GM19372 (cell line): ENCODE results near the gene MAD1L1.
"Not testable (repeated sequence)": the region's sequence is repeated elsewhere in the genome, so short reads cannot be mapped to it uniquely, and the experiment has no call there.

Experiments
- ATAC-seq: cut with Tn5 transposase; IDR thresholded peaks from one replicate; pipeline ENCODE4 v1.9.1; 2021; ENCODE audit warnings: mild to moderate bottlenecking, low read depth, moderate library complexity; ENCODE audit not compliant: unreplicated experiment

Gene MAD1L1

DNA sequence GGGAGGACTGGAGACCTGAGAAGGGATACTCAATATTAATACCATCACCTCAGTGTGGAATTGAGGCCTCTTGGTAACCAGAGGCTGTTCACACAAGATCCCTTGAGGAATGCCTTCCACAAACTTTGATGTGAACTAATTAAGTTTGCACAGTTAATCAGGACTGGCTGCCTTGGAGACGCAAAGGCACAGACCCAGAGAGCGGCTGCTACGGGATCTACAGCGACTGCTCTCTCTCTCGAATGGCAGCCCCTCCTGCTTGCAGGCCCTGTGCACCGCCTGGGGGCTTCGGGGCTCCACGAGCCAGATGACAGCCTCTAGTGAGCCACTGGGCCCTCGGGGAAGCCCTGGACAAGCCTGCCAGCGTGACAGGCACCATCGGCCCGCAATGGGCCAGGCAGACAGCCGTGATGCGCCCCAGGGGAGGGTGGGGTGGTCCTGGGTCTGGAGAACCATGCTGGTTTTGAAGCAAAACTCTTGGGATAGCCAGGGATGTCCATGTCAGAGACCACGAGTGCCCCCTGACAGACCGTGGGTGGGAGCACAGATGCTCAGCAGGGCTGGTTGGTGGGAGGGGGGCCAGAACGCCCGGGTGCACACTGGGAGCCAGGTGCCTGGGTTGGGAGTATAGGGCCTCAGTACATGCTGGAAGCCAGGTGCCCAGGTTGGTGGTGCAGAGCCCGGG is 367.0 kb downstream of the MAD1L1 start:
- no peak for ATAC-seq

DNA sequence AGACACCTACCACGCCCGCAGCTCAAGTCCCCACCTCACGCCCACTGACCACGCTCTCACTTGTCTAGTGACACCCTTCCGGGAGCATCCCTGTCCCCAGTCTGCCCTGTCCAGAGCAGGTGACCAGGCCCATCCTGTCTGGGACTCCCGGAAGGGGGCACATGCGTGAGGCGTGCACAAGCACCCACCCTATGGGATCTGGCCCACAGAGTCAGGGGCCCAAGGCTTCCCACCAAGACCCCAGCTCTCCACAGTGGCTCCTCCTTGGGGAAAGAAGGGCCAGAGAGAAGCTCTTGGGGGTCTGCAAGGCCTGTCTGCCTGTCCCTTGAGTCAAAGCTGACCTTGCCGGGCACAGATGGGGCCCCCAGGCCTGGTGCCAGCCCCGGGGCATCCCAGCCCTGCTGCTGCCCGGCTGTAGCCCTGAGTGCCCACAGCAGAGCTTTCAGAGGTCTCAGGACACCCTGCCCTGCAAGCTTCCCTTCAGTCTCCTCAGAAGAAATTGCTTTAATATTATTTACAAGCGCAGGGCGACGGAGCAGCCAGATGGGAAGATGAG is 367.7 kb downstream of the MAD1L1 start:
- ATAC-seq: no peak

DNA sequence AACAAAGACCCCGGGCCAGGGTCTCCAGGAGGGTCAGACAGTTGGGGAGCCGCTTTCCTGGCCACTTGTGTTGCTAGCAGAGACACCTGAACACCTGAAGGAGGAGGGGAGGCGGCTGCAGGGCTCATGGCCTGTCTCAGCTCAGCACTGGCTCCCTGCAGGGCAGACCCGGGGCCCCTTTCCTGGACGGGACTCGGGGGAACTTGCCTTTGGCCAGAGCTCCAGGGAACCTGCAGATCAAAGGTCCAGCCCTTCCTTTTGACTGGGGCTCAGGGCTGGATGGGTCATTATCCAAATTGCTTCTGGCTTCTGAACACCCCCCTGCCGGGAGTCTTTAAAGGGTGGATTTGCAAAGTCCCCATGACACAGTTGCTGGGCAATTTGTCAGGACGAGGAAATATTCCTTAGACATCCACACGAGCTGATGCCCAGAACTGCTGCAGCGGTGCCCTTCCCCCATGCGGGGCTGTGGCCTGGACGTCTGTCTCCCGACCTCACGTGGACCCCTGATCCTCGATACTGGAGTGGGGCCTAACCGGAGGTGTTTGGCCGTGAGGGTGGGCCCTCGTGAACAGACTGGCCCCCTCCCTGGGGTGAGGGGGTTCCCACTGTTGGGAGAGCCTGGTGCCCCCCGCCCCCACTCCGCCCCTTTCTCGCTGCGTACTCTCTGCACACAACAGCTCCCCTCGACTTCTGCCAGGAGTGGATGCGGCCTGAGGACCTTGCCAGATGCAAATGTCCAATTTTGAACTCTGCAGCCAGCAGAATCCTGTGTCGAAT is 368.4 kb downstream of the MAD1L1 start:
- ATAC-seq: no peak

DNA sequence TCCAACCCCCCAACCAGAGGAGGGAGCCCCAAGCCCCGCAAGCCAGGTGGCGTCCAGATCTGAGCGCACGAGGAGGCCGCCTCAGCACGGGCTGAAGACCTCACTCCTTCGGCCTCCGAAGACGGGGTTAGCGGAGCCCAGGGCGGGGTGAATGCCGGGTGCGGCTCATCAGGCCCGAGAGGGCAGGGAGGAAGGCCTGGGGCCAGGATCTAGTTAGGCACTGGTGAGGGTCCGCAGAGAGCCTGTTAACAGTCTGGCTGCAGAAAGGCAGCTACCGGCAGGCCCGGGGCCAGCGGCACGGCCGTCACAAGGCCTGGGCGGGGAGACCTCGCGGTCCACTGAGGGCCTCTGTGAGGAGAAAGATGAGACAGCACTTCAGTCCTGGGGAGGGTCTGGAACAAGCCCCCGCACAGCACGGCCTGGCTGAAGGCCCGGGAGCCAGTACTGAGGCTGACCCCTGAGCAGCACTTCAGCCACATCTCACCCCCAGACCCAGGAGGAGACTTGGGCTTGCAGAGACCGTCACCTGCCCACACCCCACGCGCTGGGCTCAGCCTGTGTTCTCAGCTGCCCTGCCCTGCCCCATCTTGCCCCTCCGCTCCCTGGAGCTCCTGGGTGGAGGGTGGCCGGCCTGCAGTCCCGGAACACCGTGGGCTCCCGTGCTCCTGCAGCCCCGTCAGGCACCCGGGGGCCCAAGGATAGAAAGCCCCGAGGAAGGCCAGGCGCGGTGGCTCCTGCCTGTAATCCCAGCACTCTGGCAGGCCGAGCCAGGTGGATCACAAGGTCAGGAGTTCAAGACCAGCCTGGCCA is 369.4 kb downstream of the MAD1L1 start:
- no peak for ATAC-seq

DNA sequence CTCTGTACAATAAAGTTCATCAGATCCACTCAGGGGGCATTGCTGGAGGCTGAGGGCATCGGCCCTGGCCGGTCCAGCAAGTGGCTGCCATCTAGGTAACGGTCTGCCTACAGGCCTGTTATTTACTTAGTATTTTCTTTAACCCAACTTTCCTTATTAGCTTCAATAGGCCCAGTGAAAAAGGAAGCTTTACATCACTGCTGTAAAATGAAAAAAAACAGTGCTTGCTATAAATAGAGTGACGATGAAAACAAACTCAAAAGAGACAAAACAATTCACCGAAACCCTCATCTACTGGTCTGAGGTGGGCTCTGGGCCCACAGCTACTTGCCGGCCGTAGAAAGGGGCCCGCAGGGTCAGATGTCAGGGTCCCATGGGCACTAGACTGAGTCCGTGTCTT is 370.2 kb downstream of the MAD1L1 start:
- ATAC-seq: no peak

DNA sequence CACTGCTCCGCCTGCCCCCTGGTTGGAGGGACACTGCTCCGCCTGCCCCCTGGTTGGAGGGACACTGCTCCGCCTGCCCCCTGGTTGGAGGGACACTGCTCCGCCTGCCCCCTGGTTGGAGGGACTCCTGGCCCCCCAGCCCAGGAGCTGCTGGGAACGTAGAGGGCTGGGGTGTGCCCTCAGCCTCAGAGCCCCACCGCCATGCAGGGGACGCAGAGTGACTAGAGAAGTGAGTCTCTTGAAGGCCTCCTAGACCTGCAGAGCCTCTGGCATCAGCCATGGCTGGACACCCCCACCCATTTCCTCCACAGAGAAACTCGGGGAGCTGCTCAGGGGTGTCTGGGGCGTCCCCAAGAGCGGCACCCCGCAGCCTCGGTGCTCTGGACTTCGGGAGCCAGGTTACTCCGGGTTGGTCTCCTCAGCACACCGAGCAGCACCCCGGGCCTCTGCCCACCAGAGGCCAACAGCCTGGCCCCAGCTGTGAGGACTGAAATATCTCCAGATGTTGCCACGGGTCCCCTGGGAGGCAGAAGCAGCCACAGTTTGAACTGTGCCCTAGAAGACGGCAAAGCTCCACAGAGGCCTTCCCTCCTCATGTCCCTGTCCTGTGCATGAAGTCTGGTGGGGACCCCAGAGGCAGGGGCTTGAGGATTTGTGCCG is 370.8 kb downstream of the MAD1L1 start:
- ATAC-seq: no peak

DNA sequence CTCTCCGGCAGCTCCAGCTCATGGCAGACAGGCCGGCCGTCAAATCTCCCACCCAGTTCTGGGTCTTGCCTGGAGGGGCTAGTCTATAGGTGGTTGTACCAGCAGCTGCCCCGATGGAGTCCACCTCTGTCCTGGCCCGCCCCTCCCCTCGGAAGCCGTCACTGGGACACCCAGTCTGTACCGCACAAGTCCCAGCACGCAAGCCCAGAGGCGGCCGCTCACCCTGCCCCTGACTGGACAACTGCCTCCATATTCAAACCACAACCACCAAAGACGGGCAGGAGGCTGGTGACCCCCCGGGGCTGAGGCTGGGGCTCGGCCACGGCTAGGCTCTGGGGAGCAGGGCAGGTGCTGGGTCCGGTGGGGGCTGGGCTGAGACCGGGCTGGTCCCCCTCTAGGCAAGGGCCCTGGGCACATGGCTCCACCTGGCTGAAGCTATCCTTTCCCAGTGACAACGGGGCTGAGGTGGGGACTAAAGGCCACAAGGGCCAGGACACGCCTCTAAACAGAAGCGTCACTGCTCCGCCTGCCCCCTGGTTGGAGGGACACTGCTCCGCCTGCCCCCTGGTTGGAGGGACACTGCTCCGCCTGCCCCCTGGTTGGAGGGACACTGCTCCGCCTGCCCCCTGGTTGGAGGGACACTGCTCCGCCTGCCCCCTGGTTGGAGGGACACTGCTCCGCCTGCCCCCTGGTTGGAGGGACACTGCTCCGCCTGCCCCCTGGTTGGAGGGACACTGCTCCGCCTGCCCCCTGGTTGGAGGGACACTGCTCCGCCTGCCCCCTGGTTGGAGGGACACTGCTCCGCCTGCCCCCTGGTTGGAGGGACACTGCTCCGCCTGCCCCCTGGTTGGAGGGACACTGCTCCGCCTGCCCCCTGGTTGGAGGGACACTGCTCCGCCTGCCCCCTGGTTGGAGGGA is 371.6 kb downstream of the MAD1L1 start:
- ATAC-seq: not testable (repeated sequence)

DNA sequence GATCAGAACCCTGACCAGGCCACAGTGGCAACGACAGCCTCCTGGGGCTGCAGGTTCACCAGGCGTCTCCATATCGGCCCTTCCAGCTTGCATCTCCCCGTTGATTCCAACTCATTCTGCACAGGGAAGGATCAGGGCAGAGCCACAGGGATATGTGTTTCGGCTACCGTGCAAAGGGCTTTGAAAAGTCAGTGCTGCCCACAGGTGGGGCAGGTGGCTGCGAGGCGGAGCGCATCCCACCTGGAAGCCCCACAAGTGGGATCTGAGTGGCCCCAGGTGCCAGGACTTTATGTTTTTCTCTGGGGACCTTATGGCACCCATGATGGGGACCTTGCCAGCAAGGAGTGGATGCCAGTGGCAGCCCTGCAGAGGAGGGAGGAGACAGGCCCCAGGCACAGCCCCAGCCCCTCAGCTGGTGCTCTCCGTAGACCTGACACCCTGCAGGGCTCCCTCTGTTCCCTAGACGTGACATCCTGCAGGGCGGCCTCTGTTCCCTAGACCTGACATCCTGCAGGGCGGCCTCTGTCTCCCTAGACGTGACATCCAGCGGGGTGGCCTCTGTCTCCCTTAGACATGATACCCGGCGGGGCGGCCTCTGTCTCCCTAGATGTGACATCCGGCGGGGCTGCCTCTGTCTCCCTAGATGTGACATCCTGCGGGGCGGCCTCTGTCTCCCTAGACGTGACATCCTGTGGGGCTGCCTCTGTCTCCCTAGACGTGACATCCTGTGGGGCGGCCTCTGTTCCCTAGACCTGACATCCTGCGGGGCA is 373.3 kb downstream of the MAD1L1 start:
- no peak for ATAC-seq

DNA sequence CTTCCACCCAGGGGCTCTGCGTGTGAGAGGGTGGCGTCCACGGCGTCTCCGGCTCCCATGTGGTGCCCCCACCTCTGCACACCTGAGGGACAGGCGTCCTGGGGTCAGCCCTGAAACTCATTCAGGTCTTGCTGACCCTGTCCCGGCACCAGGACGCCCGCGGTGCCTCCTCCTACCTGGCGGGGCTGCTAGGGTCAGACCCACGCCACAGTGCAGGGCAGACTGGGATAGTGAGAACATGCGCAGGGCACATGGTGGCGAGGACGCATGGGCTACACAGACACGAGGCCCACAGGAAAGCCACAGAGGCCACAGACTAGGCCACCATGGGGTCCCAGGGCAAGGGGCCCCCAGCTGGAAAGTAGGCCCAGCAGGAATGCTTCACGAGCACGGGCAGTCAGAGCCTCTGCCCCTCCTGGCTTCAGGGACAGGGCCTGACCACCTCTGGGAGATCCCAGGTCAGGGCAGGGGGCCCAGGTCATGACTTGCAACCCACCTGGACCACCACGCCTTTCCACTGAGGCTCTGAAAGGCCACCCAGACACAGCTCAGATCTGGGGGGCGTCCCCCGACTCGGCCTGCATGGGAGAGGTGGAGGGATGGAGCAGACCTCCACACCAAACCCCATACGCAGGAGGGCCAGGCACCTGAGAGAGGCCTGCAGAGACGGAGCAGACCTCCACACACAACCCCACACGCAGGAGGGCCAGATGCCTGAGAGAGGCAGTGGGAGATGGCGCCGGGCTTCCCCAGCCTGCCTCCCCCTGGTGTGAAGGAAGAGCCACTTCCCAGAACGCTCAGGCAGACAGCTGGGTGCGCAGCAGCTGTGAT is 374.1 kb downstream of the MAD1L1 start:
- ATAC-seq: no peak

DNA sequence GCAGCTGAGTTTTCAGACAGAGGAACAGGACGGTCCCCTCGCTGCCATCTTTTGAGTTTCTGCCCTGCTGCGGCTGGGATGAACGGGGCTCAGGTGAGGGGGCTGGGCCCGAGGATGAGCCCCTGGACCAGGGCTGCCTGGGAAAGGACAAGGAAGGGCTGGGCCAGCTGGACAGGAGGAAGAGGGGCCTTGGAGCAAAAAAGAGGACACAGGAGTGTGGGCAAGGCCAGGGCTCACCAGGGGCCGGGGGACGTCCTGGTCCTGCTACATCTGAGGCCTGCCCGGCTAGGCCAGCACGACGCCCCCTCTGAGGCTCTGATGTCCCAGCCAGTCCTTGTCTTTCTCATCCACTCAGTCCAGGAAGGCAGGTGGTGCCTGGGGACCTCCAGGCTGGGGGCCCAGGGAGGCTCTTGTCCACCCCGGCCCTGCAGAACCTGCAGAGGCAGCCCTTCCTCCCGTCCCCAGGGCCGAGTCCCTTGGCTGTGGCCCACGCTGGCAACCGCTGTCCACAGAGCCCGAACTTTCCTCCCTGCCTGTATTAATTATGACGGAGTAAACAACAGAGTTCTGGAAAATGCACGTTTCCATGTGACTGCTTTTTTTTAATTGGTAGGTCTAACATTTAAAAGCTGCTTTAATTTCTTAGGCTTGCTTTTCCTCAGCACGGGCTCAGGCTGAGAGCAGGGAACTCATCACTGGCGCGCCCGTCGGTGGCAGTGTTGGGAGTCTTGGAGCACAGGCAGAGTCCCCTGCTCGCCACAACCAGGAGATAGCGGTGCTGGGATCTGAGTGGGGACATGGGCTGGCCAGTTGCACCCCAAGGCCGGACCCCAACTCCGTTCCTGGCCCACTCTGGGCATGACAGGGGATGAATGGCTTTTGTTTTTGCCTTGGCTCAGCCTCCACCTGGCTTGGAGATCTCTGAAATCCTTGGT is 375.0 kb downstream of the MAD1L1 start:
- no peak for ATAC-seq

DNA sequence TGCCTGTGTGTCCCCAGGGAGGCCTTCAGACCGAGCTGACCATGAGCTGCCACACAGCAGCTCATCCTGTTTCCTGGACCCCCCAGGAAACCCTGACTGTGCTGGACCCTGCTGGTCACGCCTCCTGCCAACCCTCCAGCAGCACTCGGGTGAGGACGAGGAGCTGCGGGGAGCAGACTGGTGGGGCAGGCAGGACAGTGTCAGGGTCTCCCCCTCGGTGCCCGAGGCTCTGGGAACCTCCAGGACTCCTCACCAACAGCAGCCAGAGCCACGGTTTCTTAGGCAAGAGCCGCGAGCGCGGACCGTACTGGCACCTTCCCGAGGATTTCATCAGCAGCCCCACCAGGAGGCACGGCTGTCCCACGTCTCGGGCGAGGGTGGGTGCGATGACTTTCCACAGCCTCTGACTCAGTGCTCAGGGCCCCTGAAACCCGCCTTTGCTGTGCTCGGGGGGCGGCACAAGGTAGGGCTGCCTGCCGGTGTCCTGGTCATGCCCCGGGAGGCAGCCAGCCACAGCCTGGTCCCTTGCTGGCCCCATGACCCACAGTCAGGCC is 375.8 kb downstream of the MAD1L1 start:
- ATAC-seq: no peak

DNA sequence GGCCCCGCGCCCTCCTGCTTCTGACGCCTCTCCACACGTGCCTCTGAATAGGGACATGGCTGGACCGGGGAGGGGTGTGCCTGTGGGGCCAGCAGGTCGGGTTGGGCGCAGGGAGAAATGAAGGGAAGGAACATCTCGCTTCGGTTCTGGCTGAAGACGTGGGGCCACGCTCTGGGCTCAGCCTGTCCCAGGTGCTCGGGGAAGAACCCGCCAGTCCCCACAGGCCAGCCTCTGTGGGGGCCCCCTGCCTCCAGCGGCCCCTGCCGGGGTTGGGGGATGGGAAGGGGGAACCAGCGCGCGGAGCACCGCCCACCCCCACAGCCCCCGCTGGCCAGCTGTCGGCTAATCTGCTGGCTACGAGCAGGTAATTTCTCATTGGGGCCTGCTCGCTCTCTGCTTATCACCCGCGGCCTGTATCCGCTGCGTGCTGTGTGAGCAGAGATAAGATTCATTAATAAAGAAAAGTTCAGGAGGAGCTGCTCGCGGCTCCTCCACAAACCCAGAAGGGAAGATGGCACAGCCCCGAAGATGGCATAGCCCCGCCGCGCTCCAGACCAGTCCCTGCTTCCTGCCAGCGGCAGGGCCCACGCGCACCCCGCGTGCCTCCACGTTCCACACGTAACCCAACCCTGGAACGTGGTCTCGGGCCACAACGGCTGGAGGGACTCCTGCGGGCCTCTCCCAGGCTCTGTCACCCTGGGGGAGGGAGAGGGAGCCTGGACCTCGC is 376.4 kb downstream of the MAD1L1 start:
- no peak for ATAC-seq

DNA sequence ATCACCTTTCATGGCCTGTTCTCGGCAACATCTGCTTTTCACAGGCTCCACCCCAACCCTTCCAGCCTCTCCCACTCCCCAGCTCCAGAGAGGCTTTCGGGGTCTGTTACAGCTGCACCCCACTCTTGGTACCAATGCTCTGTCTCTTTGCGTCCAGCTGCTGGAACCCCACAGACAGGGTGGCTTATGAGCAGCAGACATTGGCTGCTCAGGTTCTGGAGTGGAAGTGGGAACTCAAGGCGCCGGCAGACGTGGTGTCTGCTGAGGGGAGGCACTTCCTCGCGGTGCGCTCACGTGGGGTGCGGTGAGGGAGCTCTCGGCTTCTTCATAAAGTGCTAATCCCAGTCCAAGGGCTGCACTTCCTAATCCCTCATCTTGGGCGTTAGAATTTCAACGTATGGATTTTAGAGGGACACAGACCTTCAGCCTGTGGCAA is 377.0 kb downstream of the MAD1L1 start:
- ATAC-seq: no peak

DNA sequence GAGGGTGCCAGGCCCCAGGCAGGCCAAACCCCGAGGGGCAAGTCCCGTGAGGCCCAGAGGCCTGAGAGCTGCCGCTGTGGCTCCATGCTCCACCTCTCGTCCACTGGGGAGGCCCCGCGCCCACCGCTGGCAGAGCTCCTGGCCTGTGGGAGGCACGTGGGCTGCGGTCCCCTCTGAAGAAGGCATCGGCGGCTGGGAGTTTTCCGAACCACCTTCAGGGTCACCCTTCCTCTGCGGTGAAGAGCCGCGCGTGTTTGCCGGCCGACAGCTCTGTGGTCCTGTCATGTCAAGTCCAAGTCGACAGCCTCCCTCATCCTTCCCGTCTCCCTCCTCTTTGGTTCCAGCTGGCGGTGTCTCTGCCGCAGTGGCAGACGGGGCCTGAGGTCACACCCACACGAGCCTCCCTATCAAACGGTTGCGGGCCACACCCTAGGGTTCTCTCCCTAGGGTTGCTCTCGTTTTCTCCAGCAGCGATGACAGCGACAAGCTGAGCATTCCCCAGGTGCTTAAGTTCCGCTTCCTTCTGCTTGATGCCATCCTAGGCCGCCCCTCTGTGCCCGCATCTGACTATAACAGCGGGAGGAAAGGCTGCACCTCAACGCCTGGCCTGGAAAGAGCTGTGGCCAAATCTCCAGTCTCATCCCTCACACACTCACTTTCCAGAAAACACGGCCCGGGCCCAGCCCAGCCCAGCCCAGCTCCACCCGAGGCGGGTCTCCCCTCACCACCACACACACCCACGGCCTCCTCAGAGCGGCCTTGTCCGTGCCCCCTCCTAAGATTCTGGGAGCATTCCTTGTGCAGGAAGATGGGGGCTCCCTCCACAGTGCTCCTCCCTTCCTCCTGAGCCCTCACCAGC is 377.6 kb downstream of the MAD1L1 start:
- ATAC-seq: no peak
